GM12878 (cell line): ENCODE data around the gene CDK3. TPM values are rescaled to one million over a fixed set of nuclear protein-coding genes. Genes with fewer than 3 reads are reported as not detected.

Experiments
- ATAC-seq: fragments of 200-7000 bp; cut with Tn5 transposase; 3 replicates; pipeline ENCODE4 v1.9.1; 2020; ENCODE audit warnings: mild to moderate bottlenecking, moderate library complexity
- BruUV-seq: library from RNA; stranded (reverse); fragments of 400-500 nt; replicated peaks from 2 replicates; lab custom pipeline; 2021; lab: Mats Ljungman, UMichigan
- CTCF ChIA-PET: fragments of 300-600 bp; sonication (Branson Sonifier 250); formaldehyde crosslinking; extraction: SDS; loops from one replicate; lab custom pipeline; 2021; ENCODE audit warnings: inconsistent platforms; lab: Yijun Ruan, JAX
- POLR2A ChIA-PET: fragments of 350-600 bp; formaldehyde crosslinking; extraction: SDS; loops from one replicate; lab custom pipeline; 2021; ENCODE audit warnings: inconsistent platforms; lab: Charles Lee
- RAD21 ChIA-PET: fragments of 300-600 bp; sonication (Branson Sonifier 250); formaldehyde crosslinking; loops from one replicate; lab custom pipeline; 2023; ENCODE audit warnings: antibody characterized with exemption; ENCODE audit not compliant: unreplicated experiment; lab: Charles Lee
- SMC1A ChIA-PET: fragments of 300-600 bp; sonication (Branson Sonifier 250); formaldehyde crosslinking; loops from one replicate; lab custom pipeline; 2023; ENCODE audit not compliant: unreplicated experiment, uncharacterized antibody; lab: Charles Lee
- DNase-seq: peaks from one replicate; pipeline ENCODE4 v3.0.0-alpha.2; 2011; ENCODE audit warnings: low read depth, low spot score
- FAIRE-seq: peaks from 3 replicates; lab custom pipeline; 2011; peaks lifted over from hg19 to GRCh38; lab: Jason Lieb, UNC
- H2AFZ ChIP-seq: 2 replicates; pipeline ENCODE4 v1.6.0; 2011; ENCODE audit warnings: low read depth, low read length, control low read depth; ENCODE audit not compliant: control insufficient read depth
- H3K27ac ChIP-seq: 2 replicates; pipeline ENCODE4 v1.5.1; 2011; ENCODE audit warnings: control low read depth; ENCODE audit not compliant: control insufficient read depth, insufficient read depth
- H3K27me3 ChIP-seq, 2 experiments: replicated peaks in 1 of 2; 2 replicates each; pipeline versions ENCODE4 v1.6.0 to v1.6.1; 2011; ENCODE audit warnings: low read length in 1 of 2; ENCODE audit not compliant: control insufficient read depth in 2 of 2, insufficient read depth in 2 of 2
- H3K36me3 ChIP-seq, 2 experiments: 2 replicates each; pipeline ENCODE4 v1.5.1; 2011; ENCODE audit warnings: low read length in 1 of 2; ENCODE audit not compliant: control insufficient read depth in 2 of 2, insufficient read depth in 2 of 2
- H3K4me1 ChIP-seq: 2 replicates; pipeline ENCODE4 v1.6.1; 2011; ENCODE audit warnings: mild to moderate bottlenecking, low read length, moderate library complexity, mixed read lengths; ENCODE audit not compliant: control insufficient read depth, insufficient read depth
- H3K4me2 ChIP-seq: 2 replicates; pipeline ENCODE4 v1.6.0; 2011; ENCODE audit warnings: control low read depth; ENCODE audit not compliant: control insufficient read depth, insufficient read depth
- H3K4me3 ChIP-seq: fragments of 200-600 bp; sonication (generic); 2 replicates; pipeline ENCODE4 v1.5.1; 2016
- H3K79me2 ChIP-seq: 2 replicates; pipeline ENCODE4 v1.6.0; 2011; ENCODE audit warnings: low read length; ENCODE audit not compliant: control insufficient read depth, insufficient read depth
- H3K9ac ChIP-seq: 2 replicates; pipeline ENCODE4 v1.8.0; 2011; ENCODE audit warnings: low read length, control low read depth, mixed read lengths; ENCODE audit not compliant: control insufficient read depth, insufficient read depth
- H3K9me3 ChIP-seq: replicated peaks from 3 replicates; pipeline ENCODE4 v1.5.1; 2011; ENCODE audit warnings: mild to moderate bottlenecking, low read length; ENCODE audit not compliant: control insufficient read depth, insufficient read depth
- H4K20me1 ChIP-seq: 2 replicates; pipeline ENCODE4 v1.6.0; 2011; ENCODE audit not compliant: control insufficient read depth, insufficient read depth
- IRF4 ChIP-seq: IDR thresholded peaks from 2 replicates; pipeline ENCODE4 v1.6.1; 2011; ENCODE audit warnings: low read depth, low read length
- MYC ChIP-seq: IDR thresholded peaks from 2 replicates; pipeline ENCODE4 v1.6.1; 2011; ENCODE audit warnings: mild to moderate bottlenecking, low read length, moderate library complexity, inconsistent platforms; ENCODE audit not compliant: insufficient read depth, insufficient replicate concordance, insufficient read length, severe bottlenecking
- NR2C1 ChIP-seq: fragments of 450-650 bp; IDR thresholded peaks from 2 replicates; pipeline ENCODE4 v1.6.1; 2017; ENCODE audit warnings: antibody characterized with exemption, mild to moderate bottlenecking, moderate library complexity
- PAX5 ChIP-seq: IDR thresholded peaks from 2 replicates; pipeline ENCODE4 v1.6.1; 2011; ENCODE audit warnings: low read depth, low read length, borderline replicate concordance
- SMAD1 ChIP-seq: fragments of 450-650 bp; IDR thresholded peaks from 2 replicates; pipeline ENCODE4 v1.6.1; 2018; ENCODE audit warnings: mild to moderate bottlenecking, low read depth; ENCODE audit not compliant: partially characterized antibody
- TCF12 ChIP-seq: IDR thresholded peaks from 2 replicates; pipeline ENCODE4 v1.6.1; 2011; ENCODE audit warnings: low read depth, mild to moderate bottlenecking, low read length
- YY1 ChIP-seq: IDR thresholded peaks from 2 replicates; pipeline ENCODE4 v1.6.1; 2011; ENCODE audit warnings: low read depth, mild to moderate bottlenecking, low read length
- WGBS: methylation state at CpG from one replicate; pipeline ENCODE4 v1.1.6; 2016; ENCODE audit warnings: low lambda C conversion rate; ENCODE audit not compliant: insufficient replicate concordance, insufficient coverage; ENCODE audit errors: missing lambda C conversion rate; 5-methylcytosine and 5-hydroxymethylcytosine counted together
- in situ Hi-C: fragments of 300-500 bp; cut with MboI; formaldehyde crosslinking; loops from 9 replicates; pipeline ENCODE4 v1.14.3; 2018; ENCODE audit warnings: mixed read lengths
- intact Hi-C: fragments of 100-400 bp; cut with micrococcal nuclease; formaldehyde crosslinking; loops from one replicate; pipeline ENCODE4 v1.14.2; 2022; ENCODE audit not compliant: unreplicated experiment
- polyA plus RNA-seq, 11 experiments: library from polyadenylated mRNA; depleted of rRNA in 4 of 11; unstranded in 6 of 11; stranded (reverse) in 5 of 11; fragments of >200 nt; fragmentation: Nextera tagmentation in 4 of 11; fragmentation: Illumina TruSeq in 1 of 11; extraction: Ambion mirVana in 4 of 11; extraction: Trizol in 1 of 11; gene quantifications; 1 replicate in 1 of 11; 2 replicates in 10 of 11; pipeline versions ENCODE4 v1.2.1 to v1.2.3, GENCODE V29; 2011 to 2016; ENCODE audit warnings: inconsistent platforms in 2 of 11, missing spikeins in 2 of 11, low read depth in 1 of 11
- total RNA-seq, 4 experiments: library from RNA; depleted of rRNA in 3 of 4; stranded (reverse); fragments of >200 nt in 3 of 4; fragmentation: Illumina TruSeq in 1 of 4; extraction: Trizol in 1 of 4; gene quantifications; 2 replicates each; pipeline versions ENCODE4 v1.2.1 to v1.2.3, GENCODE V29; 2013 to 2021
- TF ChIP-seq, protein P1 (sequence below): IDR thresholded peaks from 2 replicates; pipeline ENCODE4 v1.6.1; 2011; ENCODE audit warnings: borderline replicate concordance, low read depth, mild to moderate bottlenecking, moderate library complexity, low read length; ENCODE audit not compliant: insufficient read depth, poor library complexity, severe bottlenecking
- TF ChIP-seq, protein P2 (sequence below): IDR thresholded peaks from 2 replicates; pipeline ENCODE4 v1.6.1; 2012; ENCODE audit warnings: improper control_type of control experiment, low read depth, low read length; ENCODE audit not compliant: insufficient replicate concordance
- TF ChIP-seq, protein P3 (sequence below): fragments of 150-350 bp; IDR thresholded peaks from 2 replicates; pipeline ENCODE4 v1.6.1; 2016; ENCODE audit warnings: low read depth, low read length
- TF ChIP-seq, protein P4 (sequence below): IDR thresholded peaks from 2 replicates; pipeline ENCODE4 v1.6.1; 2012; ENCODE audit warnings: low read depth, low read length, improper control_type of control experiment

The CDK3 gene
- total and polyA plus RNA-seq, 10 of the 15 experiments (the other 5 are each of a cell fraction or from before 2014, with no cell fraction given), result 1.1 to 7.1 (median 4.2) TPM

DNA sequence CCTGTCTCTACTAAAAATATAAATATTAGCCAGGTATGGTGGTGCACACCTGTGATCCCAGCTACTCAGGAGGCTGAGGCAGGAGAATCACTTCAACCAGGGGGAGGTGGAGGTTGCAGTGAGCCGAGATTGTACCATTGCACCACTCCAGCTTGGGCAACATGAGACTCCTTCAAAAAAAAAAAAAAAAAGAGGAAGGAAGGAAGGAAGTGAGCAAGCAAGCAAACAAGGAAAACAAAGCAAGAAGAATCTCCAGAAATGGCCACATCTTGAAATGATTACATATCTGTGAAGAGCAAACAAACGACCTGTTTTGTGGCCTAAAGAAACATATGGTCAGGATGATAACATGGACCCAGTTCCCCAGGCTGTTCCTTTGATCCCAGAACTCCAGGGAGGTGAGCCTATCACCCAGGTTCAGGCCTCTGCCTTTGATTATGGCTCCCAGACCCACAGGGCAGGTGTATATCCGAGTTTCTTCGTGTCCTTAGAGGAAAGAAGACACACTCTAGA lies 30.6 kb upstream of the CDK3 start:
- no peaks in the 10 kb centered on the region for H3K4me1 ChIP-seq
- ChIA-PET CTCF (interaction anchor here (1.3 kb wide), 2 partner anchors 9 to 11 kb away, joined by 3 to 4 read pairs; no protein-coding TSS in a partner anchor), POLR2A (interaction anchor here (0.6 to 0.7 kb wide), 2 partner anchors 8 to 195 kb away, joined by 3 to 5 read pairs; no protein-coding TSS in a partner anchor), RAD21 (interaction anchor here (0.5 kb wide), 1 partner anchor 56 kb away, joined by 3 read pairs; no protein-coding TSS in a partner anchor), SMC1A (interaction anchor here (1.0 to 1.1 kb wide), 2 partner anchors 10 to 34 kb away, joined by 3 read pairs; no protein-coding TSS in a partner anchor)
- ATAC-seq, result no peak
- no peak overlapping the region for H2AFZ ChIP-seq
- no peaks in the 10 kb centered on the region for H3K9me3 ChIP-seq
- intact Hi-C loops (no loop called here), in situ Hi-C loops (no loop called here)
- H3K36me3 ChIP-seq, result no peaks in the 10 kb centered on the region
- TF ChIP-seq, protein P1, sequence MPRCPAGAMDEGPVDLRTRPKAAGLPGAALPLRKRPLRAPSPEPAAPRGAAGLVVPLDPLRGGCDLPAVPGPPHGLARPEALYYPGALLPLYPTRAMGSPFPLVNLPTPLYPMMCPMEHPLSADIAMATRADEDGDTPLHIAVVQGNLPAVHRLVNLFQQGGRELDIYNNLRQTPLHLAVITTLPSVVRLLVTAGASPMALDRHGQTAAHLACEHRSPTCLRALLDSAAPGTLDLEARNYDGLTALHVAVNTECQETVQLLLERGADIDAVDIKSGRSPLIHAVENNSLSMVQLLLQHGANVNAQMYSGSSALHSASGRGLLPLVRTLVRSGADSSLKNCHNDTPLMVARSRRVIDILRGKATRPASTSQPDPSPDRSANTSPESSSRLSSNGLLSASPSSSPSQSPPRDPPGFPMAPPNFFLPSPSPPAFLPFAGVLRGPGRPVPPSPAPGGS, result no peak
- TF ChIP-seq YY1 (no peak), MYC (no peak), IRF4 (no peak), PAX5 (no peak), TCF12 (no peak), NR2C1 (no peak), SMAD1 (no peak)
- TF ChIP-seq, protein P2, sequence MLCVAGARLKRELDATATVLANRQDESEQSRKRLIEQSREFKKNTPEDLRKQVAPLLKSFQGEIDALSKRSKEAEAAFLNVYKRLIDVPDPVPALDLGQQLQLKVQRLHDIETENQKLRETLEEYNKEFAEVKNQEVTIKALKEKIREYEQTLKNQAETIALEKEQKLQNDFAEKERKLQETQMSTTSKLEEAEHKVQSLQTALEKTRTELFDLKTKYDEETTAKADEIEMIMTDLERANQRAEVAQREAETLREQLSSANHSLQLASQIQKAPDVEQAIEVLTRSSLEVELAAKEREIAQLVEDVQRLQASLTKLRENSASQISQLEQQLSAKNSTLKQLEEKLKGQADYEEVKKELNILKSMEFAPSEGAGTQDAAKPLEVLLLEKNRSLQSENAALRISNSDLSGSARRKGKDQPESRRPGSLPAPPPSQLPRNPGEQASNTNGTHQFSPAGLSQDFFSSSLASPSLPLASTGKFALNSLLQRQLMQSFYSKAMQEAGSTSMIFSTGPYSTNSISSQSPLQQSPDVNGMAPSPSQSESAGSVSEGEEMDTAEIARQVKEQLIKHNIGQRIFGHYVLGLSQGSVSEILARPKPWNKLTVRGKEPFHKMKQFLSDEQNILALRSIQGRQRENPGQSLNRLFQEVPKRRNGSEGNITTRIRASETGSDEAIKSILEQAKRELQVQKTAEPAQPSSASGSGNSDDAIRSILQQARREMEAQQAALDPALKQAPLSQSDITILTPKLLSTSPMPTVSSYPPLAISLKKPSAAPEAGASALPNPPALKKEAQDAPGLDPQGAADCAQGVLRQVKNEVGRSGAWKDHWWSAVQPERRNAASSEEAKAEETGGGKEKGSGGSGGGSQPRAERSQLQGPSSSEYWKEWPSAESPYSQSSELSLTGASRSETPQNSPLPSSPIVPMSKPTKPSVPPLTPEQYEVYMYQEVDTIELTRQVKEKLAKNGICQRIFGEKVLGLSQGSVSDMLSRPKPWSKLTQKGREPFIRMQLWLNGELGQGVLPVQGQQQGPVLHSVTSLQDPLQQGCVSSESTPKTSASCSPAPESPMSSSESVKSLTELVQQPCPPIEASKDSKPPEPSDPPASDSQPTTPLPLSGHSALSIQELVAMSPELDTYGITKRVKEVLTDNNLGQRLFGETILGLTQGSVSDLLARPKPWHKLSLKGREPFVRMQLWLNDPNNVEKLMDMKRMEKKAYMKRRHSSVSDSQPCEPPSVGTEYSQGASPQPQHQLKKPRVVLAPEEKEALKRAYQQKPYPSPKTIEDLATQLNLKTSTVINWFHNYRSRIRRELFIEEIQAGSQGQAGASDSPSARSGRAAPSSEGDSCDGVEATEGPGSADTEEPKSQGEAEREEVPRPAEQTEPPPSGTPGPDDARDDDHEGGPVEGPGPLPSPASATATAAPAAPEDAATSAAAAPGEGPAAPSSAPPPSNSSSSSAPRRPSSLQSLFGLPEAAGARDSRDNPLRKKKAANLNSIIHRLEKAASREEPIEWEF, result no peak
- TF ChIP-seq, protein P3, sequence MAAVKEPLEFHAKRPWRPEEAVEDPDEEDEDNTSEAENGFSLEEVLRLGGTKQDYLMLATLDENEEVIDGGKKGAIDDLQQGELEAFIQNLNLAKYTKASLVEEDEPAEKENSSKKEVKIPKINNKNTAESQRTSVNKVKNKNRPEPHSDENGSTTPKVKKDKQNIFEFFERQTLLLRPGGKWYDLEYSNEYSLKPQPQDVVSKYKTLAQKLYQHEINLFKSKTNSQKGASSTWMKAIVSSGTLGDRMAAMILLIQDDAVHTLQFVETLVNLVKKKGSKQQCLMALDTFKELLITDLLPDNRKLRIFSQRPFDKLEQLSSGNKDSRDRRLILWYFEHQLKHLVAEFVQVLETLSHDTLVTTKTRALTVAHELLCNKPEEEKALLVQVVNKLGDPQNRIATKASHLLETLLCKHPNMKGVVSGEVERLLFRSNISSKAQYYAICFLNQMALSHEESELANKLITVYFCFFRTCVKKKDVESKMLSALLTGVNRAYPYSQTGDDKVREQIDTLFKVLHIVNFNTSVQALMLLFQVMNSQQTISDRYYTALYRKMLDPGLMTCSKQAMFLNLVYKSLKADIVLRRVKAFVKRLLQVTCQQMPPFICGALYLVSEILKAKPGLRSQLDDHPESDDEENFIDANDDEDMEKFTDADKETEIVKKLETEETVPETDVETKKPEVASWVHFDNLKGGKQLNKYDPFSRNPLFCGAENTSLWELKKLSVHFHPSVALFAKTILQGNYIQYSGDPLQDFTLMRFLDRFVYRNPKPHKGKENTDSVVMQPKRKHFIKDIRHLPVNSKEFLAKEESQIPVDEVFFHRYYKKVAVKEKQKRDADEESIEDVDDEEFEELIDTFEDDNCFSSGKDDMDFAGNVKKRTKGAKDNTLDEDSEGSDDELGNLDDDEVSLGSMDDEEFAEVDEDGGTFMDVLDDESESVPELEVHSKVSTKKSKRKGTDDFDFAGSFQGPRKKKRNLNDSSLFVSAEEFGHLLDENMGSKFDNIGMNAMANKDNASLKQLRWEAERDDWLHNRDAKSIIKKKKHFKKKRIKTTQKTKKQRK, result no peak
- TF ChIP-seq, protein P4, sequence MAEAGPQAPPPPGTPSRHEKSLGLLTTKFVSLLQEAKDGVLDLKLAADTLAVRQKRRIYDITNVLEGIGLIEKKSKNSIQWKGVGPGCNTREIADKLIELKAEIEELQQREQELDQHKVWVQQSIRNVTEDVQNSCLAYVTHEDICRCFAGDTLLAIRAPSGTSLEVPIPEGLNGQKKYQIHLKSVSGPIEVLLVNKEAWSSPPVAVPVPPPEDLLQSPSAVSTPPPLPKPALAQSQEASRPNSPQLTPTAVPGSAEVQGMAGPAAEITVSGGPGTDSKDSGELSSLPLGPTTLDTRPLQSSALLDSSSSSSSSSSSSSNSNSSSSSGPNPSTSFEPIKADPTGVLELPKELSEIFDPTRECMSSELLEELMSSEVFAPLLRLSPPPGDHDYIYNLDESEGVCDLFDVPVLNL, result no peak
- FAIRE-seq, result no peak
- H3K4me2 ChIP-seq, result no peak overlapping the region
- H3K9ac ChIP-seq, result no peak overlapping the region
- no peak overlapping the region for H3K27ac ChIP-seq
- H3K79me2 ChIP-seq, result no peaks in the 10 kb centered on the region
- no peaks in the 10 kb centered on the region for H3K27me3 ChIP-seq
- DNase-seq, result no peak
- no peaks in the 10 kb centered on the region for H4K20me1 ChIP-seq
- WGBS, result 68% methylated on average over 4 of the region's 4 CpGs
- H3K4me3 ChIP-seq, result no peak overlapping the region
- TSS peak; percentile 40 for BruUV-seq
